ENCODE data around the gene SP1.

The SP1 gene

DNA sequence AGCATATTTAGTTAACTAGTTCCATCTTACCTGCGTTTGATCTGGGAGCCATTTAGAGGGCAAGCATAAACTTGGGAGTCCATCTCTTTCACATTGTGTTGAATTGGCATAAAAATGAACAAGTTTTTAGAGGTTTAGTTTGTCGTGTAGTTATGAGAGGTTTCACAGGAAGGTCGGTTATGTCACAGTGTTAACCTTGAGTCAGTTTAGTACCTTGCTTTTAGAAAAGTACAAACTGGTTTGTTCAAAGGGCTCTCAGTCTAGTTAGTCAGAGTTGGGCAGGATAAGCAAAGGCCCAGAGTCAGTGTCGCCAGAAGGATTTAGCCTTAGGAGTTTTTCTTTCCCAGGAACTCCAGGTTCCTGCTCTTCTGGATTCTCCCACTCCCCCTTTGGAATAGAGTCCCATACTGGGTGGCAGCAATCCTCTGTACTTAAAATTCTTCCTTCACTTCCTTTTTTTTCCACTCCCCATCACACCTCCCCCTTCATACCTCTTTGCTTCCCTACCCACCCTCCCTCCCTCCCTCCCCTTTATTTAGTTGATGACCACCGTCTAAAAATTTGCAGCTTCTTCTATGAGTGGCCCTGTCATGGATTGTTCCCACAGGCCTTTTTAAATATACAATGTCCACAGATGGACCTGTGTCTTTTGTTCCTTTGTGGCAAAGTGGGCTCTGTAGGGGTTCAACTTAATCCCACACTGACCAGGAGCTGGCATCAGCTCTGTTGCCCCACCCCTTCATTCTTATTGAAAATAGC is 84.0 kb downstream of the SP1 start:
- TF ChIP-seq YY1 (IDR thresholded peaks at IDR 0.05; ENCODE audit: insufficient read depth, insufficient read length) (no peak), ZNF274 (IDR thresholded peaks at IDR 0.05; ENCODE audit: low read depth, low read length) (no peak), SUZ12 (IDR thresholded peaks at IDR 0.05; ENCODE audit: extremely low read depth, insufficient read depth, insufficient read length) (no peak)
- H3K36me3 ChIP-seq (ENCODE audit: insufficient read depth, insufficient read length, low read length) = peaks cover 99% of the 10 kb centered on the region
- no peak overlapping the region for H3K9ac ChIP-seq (ENCODE audit: insufficient read length, low read depth)
- no peak overlapping the region for H3K4me3 ChIP-seq (ENCODE audit: insufficient read length, low read depth)
- no peaks in the 10 kb centered on the region for H3K9me3 ChIP-seq (ENCODE audit: insufficient read depth, low read length)
- DNase-seq (ENCODE audit: low read depth, low spot score) = no peak
- no peaks in the 10 kb centered on the region for H3K27me3 ChIP-seq (ENCODE audit: insufficient read depth, insufficient read length)
- peaks cover 5% of the 10 kb centered on the region for H3K4me1 ChIP-seq (ENCODE audit: insufficient read depth, insufficient read length)

DNA sequence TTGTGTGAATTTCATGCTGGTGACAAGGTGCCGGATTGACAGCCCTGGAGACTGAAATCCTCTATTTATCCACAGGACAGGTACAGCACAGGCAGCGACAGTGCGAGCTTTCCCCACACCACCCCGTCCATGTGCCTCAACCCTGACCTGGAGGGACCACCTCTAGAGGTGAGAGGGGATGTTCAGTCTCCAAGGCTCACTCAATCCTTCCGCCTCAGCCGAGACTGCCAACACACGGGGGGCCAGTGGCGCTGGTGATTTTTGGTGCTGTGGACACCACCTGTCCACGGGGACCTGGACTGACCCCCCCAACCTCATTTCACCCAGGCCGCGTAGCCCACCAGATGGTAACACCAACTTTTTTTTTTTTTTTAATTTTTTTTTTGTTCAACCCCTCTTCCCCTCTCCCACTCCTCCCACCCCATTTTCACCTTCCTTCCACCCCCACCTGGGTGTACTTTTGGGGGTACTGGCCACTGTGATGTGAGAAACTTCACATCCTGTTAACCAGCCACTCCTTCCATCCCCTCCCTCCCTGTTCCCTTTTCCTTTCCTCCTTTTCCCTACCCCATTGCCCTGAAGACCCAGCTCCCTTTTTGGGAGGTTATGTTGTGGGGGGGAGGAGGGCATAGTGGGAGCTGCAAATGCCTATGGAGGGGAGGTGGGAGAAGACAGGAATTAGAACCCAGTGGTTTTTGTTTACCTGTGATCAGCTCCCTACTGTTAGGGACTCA is 84.9 kb downstream of the SP1 start:
- Histone ChIP-seq H3K36me3 (ENCODE audit: insufficient read depth, insufficient read length, low read length) (peaks cover 99% of the 10 kb centered on the region), H3K4me3 (ENCODE audit: insufficient read length, low read depth) (no peak overlapping the region), H3K27me3 (ENCODE audit: insufficient read depth, insufficient read length) (no peaks in the 10 kb centered on the region), H3K4me1 (ENCODE audit: insufficient read depth, insufficient read length) (peaks cover 5% of the 10 kb centered on the region), H3K9ac (ENCODE audit: insufficient read length, low read depth) (no peak overlapping the region), H3K9me3 (ENCODE audit: insufficient read depth, low read length) (no peaks in the 10 kb centered on the region)
- no peak for TF ChIP-seq YY1 (IDR thresholded peaks at IDR 0.05; ENCODE audit: insufficient read depth, insufficient read length)
- TF ChIP-seq ZNF274 (IDR thresholded peaks at IDR 0.05; ENCODE audit: low read depth, low read length) = no peak
- no peak for TF ChIP-seq SUZ12 (IDR thresholded peaks at IDR 0.05; ENCODE audit: extremely low read depth, insufficient read depth, insufficient read length)
- DNase-seq (ENCODE audit: low read depth, low spot score) = no peak

DNA sequence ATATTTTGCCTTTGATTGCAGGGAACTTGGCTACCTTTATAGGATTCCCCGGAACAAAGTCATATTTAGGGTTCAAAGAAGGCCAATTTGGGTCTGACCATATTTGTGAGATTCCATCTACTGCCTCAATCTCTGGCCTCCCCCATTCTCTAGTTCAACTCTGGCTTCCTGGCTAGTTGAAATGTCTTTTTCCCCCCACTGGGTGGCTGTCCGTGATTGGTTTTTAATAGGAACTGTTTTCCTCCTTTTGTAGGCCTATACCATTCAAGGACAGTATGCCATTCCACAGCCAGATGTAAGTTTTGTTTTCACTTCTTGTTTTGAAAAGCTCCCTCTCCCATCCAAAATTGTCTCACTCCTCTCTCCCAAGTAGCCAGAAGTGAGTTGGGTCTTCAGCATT is 85.7 kb downstream of the SP1 start:
- Histone ChIP-seq H3K4me3 (ENCODE audit: insufficient read length, low read depth) (no peak overlapping the region), H3K4me1 (ENCODE audit: insufficient read depth, insufficient read length) (peaks cover 7% of the 10 kb centered on the region), H3K9ac (ENCODE audit: insufficient read length, low read depth) (no peak overlapping the region), H3K27me3 (ENCODE audit: insufficient read depth, insufficient read length) (no peaks in the 10 kb centered on the region), H3K9me3 (ENCODE audit: insufficient read depth, low read length) (no peaks in the 10 kb centered on the region), H3K36me3 (ENCODE audit: insufficient read depth, insufficient read length, low read length) (peaks cover 99% of the 10 kb centered on the region)
- no peak for DNase-seq (ENCODE audit: low read depth, low spot score)
- no peak for TF ChIP-seq YY1 (IDR thresholded peaks at IDR 0.05; ENCODE audit: insufficient read depth, insufficient read length)
- TF ChIP-seq SUZ12 (IDR thresholded peaks at IDR 0.05; ENCODE audit: extremely low read depth, insufficient read depth, insufficient read length) = no peak
- no peak for TF ChIP-seq ZNF274 (IDR thresholded peaks at IDR 0.05; ENCODE audit: low read depth, low read length)

Measured in NT2/D1 (cell line).